Measurements from ENCODE around the gene ACOXL.

Gene ACOXL

DNA sequence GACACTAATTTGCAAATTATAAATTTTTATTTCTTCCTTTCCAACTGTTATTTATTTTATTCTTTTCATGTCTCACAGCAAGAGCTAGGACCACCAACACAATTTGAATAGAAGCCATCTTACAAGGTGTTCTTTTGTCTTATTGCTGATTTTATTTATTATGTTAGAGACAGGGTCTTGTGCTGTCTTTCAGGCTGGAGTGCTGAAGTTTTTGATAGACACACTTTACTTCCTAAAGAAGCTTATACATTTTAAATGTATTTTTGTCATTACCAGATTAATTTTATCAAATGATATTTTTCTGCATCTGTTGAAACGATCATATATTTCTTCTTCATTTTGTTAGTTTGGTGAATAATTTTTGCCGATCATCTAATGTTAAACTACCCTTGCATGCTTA lies 258.1 kb downstream of the ACOXL start:
- no peak for DNase-seq

GRCh38 chr2:110991911-110992310 lies 259.5 kb downstream of the ACOXL start:
- DNase-seq = no peak

GRCh38 chr2:110992886-110993285 lies 260.5 kb downstream of the ACOXL start:
- DNase-seq = no peak

DNA sequence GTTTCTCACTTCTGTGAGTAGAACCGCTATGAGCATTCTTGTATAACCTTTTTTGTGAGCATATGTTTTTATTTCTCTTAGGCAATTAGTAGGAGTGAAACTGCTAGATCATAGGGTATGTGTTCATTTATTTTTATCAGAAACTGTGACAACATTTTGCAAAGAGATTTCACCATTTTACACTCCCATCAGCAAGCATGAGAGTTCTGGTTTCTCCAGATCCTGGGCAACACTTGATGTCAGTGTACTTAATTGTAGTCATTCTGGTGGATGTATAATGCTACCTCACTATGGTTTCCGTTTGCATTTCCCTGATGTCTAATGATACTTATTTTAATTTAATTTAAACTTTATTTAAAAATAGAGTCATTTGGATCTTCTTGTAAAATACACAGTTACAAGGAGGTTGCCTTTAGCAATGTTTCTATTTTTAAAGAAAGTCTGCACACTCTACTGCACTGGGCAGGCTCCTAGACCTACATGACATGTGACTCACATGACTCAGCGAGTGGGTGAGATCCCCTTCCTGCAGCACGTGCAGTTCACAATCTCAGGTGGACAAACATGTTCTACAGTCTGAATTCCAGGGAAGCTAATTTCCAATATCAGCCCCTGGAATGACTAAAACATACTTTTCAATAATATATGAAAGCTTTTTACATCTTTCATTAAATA lies 261.3 kb downstream of the ACOXL start:
- DNase-seq = no peak

- no peak for DNase-seq
These were observed 262.0 kb downstream of the ACOXL start for GRCh38 chr2:110994250-110994961.

GRCh38 chr2:110995911-110996310 lies 263.5 kb downstream of the ACOXL start:
- DNase-seq = no peak

- no peak for DNase-seq
These were observed 265.1 kb downstream of the ACOXL start for GRCh38 chr2:110997331-110998045.

DNA sequence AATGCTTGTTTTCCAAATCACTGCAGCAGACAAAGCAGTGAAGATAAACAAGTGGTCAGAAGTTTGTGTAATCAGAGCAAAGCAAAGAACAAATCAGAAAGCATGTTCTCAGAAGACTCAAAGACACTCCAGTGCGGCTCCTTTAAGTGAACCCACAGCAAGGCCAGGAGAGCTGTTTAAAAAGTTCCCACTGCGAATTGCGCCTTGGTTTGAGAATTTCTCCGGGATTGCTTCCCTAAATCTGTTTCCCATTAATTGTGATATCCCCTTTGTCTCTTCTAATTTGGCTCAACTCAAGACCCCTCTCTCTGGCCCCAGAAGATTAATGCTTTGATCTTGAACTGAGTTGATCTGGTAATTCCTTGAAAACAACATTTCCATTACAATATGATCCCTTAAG lies 265.9 kb downstream of the ACOXL start:
- DNase-seq = no peak

- DNase-seq = no peak
These were observed 267.3 kb downstream of the ACOXL start for GRCh38 chr2:110999626-111000025.

GRCh38 chr2:111005307-111005706 lies 272.9 kb downstream of the ACOXL start:
- DNase-seq = no peak

DNA sequence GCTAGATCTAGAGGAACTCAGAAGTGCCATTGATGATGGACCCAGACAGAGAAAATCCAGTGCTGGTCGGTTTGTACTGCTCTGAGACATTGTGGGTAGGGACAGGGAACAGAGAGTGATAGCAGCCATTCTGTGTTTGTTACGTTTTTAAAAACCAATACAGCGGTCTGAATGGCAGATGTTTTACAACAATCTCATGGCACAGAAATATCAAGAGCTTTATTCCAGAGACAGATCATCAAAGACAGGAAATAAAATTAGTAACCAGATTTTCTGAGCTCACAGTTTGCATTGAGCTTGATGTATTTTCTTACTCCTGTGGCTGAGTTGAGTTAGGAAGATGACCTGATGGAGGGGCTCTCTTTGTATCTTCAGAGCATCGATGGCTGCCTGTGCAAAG lies 273.4 kb downstream of the ACOXL start:
- DNase-seq = no peak

DNA sequence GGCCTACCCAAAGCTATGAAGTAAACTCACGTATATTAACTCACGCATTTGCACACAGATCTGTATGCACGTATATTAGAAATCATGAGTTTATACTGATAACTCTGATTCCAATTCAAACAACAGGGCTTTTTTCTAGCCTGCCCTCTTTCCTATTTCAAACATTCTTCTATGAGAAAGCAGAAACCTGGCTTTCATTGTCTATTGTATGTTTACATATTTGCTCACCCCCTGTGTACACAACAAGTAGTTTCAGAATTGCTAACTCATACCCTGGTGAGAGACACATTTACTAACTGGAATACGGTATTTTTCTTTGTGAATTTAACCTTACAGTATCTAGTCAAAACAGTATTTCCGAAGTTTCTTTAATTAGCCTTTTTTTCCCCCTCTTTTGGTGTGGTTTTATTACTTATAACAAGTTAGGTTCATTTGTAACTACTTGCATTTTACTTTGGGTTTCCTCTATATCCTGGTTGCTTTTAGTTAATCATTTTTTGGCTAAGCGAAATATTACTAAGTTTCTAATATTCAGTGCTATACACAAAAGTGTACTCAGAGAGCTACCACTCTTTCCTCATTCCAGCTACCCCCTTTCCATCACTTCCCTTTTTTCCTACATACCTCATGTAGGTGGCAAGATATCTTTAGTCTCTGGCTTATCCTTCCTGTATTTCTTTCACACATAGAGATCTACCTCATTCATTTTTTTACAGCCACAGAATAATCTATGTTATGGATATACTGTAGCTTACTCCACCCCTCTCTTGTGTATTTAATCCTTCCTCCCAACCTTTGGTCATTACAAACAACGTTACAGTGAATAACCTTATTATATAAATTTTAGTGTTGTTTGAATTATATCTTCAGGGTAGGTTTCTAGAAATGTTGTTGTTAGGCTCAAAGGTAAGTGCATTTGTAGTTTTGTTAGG lies 275.6 kb downstream of the ACOXL start:
- no peak for DNase-seq

DNA sequence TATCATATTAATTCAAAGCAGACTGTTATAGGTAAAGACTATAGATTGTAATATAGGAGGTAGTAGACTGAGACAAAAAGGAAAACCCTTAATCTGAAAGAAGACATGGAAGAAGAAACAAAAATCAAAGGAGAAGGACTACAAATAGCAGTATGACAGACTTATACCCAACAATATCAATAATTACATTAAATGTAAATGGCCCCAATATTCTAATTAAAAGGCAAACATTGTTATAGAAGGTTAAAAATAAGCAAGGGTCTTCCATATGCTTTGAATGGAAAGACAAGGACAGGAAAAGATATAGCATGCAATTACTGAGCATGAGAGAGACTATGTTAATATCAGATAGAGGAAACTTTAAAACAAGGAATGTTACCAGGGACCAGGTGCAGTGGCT lies 278.8 kb downstream of the ACOXL start:
- no peak for DNase-seq

DNA sequence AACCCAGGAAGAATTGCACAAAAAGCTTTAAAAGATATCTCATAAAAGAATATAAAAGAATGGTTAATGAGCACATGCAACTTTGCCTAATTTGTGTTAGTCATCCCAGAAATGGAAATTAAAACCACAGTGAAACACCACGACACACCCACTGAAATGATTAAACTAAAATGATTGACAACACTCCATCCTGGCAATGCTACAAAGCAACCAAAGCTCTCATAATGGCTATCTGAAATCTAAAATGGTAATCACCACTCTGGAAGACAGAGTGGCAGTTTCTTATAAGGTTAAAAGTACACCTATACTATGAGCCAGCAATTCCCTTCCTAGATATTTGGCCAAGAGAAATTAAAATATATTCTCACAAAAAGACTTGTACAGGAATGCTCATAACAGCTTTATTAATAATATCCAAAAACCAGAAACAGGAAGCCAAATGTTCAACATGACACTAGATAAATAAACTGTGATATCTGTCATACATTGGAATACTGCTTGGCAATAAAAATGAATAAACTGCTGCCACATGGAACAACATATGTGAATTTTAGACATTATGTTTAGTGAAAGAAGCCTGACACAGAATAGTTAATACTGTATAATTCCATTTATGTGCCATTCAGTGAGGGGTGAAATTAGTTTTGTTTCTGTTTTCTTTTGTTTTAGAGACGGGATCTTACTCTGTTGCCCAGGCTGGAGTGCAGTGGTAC lies 283.1 kb downstream of the ACOXL start:
- no peak for DNase-seq

DNA sequence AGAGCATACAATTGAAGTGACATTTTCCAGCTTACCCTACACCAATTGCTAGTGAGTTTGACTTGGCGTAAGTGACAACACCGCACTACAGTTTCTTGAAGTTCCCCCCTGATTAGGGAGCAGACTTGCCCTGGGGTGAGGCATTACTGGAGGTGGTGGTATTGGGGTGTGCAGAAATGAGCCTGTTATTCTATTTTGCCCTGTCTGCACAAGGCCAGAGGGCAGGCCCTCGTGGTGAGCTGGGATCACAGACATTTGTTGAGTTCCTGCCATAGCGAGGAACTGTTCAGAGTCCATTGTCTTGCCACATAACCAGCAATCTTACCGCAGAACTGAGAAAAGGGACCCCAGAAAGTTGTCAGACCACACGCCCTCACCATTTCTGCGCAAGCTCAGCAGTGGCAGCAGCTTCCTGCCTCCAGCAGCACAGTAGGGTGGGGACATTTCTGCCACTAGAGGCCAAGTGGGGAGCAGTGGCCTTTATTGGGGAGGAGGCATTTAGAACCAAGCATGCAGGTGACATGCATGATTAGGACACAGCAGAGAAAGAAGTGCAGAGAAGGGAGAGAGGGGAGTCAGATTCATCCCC lies 284.8 kb downstream of the ACOXL start:
- DNase-seq = no peak

DNA sequence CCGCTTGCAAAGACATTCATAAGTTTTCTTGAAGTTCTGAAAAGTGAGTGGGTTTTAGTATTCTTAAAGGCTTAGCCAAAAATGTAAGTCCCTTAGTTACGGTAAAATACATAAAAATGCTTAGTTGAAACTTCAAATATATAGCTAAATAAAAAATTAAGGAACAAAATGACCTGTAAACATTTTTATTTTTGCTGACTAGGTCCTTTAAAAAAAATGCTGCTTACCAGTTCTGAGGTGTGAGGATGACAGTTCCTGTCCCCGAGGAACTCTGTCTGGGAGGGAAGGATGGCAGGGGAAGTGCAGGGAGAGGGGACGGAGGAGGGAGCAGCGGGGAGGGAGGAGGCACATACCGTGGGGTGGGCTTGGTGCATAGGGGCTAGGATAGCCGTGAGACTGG lies 285.5 kb downstream of the ACOXL start:
- DNase-seq = no peak

DNA sequence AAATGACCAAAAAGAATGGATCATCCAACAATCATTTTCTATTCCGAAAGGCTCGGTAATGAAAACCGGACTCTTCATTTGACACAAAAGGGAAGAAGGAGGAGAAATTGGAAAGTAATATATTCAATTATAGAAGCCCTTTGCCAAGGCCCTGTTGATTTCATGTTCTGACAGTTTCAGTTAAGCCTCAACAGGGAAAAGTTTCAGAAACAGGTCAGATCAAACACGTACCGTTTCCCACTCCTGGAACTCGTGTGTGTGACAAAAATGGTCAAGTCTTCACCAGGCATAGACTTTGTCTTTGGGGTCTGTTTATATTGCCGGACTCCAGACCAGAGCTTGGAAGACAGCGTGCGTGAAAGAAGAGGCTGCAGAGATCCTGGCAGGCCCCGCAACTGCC lies 287.0 kb downstream of the ACOXL start:
- no peak for DNase-seq

DNA sequence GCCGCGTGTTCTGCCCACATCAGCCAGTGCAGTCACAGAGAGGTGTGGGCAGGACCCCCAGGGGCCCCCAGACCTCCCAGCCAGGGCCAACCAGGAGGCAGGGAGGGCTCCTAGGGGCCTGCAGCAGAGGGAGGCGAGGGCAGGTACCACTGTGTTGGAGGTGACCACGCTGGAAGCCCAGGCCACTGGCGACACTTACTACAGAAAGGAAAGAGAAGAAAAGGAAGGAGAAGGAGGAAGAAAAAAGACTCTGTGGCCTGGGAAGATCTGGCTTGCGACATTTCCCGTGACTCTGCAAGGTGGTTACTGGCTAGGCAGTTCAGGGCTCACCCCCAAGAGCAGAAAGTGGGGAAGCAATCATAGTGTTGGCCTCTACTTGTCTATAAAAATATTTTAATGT lies 290.3 kb downstream of the ACOXL start:
- DNase-seq = no peak

DNA sequence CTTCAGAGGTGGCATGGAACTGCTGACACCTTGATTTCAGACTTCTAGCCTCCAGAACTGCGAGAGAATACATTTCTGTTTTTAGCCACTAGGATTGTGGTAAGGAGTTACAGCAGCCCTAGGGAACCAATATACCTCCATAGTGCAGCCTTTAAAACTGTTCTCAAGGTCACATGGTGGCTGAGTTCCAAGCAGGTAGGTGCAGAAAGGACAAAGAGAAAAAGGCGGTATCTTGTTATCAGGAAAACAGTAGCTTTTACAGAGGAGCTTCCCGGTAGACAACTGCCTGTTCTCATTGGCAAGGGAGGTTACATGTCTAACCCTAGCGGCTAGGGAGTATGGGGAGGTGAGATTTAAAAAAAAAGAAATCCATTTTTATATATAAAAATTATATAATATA lies 292.1 kb downstream of the ACOXL start:
- DNase-seq = no peak

- no peak for DNase-seq
These were observed 292.9 kb downstream of the ACOXL start for GRCh38 chr2:111025288-111025687.

DNA sequence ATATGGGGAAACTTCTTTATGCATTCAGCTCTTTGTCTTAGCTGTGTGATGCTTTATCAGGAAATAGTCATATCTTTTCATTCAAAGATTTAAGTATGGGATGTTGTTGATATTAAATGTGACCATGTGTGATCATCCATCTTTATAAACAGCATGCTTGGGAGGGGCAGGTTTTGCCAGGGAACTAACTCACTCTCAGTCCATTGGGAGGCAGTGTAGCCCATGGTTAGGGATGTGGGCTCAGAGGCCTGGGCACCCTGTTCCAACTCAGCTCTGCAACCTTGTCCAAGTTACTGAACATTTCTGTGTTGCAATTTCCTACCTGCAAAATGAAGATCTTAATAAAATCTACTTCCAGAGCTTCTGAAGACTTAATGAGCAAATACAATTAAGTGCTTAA lies 296.3 kb downstream of the ACOXL start:
- no peak for DNase-seq

All from NCI-H187 treated with DMSO at 0.1 percent for 48 hours (cell line).